ENCODE measurements around the gene EPHA10.

EPHA10 gene

DNA sequence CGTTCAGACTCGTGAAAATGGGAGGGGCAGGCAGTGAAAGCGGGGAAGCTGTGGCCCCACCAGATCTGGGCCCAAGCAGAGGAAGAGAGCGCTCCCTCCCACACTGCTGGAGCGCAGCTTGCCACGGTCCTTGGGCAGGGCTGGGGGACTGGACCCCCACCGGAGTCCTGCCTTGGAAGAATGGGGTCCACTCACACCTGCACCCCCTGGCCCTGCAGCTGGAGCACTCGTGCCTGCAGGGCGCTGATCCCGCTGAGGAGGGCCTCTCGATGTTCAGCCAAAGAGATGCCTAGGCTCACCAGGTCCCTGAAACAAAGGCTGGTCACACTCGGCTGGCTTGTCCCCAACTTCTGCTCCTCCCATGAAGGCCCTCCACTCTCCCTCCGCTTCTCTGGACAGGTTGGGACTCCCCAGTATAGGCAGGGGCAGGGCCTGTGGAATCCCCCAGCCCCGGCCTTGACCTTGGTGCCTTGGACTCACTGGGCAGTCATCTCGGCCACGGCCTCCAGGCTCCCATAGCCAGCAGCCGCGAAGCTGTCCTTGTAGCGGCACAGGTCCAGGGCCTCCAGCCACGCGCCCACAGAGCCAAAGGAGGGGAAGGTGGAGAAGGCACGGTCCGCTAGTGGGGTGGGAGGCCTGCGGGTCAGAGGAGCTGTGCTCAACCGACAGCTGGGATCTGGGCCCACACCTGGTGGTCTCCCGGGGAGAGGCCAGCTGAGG, 46.6 kb downstream of the EPHA10 start:
- TF ChIP-seq CTCF (IDR thresholded peaks at IDR 0.05; ENCODE audit: low read depth, low read length), result no peak
- Histone ChIP-seq H3K36me3 (0 out of 2 replicates have a peak, but pooled peaks cover 2% of the 10 kb centered on the region), H3K9me3 (ENCODE audit: severe bottlenecking) (no peaks in the 10 kb centered on the region), H3K27me3 (ENCODE audit: insufficient read depth, low read depth, severe bottlenecking) (no peaks in the 10 kb centered on the region), H3K27ac (no peak overlapping the region), H3K4me3 (ENCODE audit: low read depth, low read length) (no peak overlapping the region)
- no peak for DNase-seq

- H3K27ac ChIP-seq, result no peak overlapping the region
- no peak for TF ChIP-seq CTCF (IDR thresholded peaks at IDR 0.05; ENCODE audit: low read depth, low read length)
- no peak overlapping the region for H3K4me3 ChIP-seq (ENCODE audit: low read depth, low read length)
- H3K9me3 ChIP-seq (ENCODE audit: severe bottlenecking), result no peaks in the 10 kb centered on the region
- H3K36me3 ChIP-seq, result 0 out of 2 replicates have a peak, but pooled peaks cover 2% of the 10 kb centered on the region
- no peaks in the 10 kb centered on the region for H3K27me3 ChIP-seq (ENCODE audit: insufficient read depth, low read depth, severe bottlenecking)
- no peak for DNase-seq
These were observed 47.3 kb downstream of the EPHA10 start for GRCh38 chr1:37717631-37718030.

DNA sequence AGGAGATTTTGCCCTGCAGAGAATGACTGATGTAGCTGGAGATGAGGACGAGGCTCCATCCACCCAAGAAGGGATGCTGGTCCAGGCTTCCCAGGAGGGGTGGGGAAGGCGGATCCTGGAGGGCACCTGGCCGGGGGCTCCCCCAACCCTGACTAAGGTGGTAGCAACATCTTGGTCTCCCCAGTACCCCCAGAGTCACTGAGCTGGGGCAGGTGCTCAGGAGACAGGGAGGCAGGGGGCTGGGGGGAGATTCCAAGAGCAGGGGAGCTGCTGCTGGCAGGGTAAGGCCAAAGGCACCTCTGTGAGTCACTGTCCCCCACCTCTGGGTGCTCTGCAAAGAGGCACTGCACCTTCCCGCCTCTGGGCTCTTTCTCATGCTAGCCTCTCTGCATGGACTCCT, 48.6 kb downstream of the EPHA10 start:
- H3K36me3 ChIP-seq, result peaks cover 6% of the 10 kb centered on the region
- no peak for DNase-seq

GRCh38 chr1:37714689-37715088, 50.2 kb downstream of the EPHA10 start:
- no peak overlapping the region for H3K4me3 ChIP-seq (ENCODE audit: low read depth, low read length)
- TF ChIP-seq CTCF (IDR thresholded peaks at IDR 0.05; ENCODE audit: low read depth, low read length), result no peak
- DNase-seq, result no peak
- H3K36me3 ChIP-seq, result peaks cover 16% of the 10 kb centered on the region
- no peaks in the 10 kb centered on the region for H3K27me3 ChIP-seq (ENCODE audit: insufficient read depth, low read depth, severe bottlenecking)
- H3K27ac ChIP-seq, result no peak overlapping the region
- no peaks in the 10 kb centered on the region for H3K9me3 ChIP-seq (ENCODE audit: severe bottlenecking)

More for the DNA sequence above, 48.6 kb downstream of the EPHA10 start:
- TF ChIP-seq CTCF (IDR thresholded peaks at IDR 0.05; ENCODE audit: low read depth, low read length), result no peak
- H3K27me3 ChIP-seq (ENCODE audit: insufficient read depth, low read depth, severe bottlenecking), result no peaks in the 10 kb centered on the region
- no peaks in the 10 kb centered on the region for H3K9me3 ChIP-seq (ENCODE audit: severe bottlenecking)
- H3K4me3 ChIP-seq (ENCODE audit: low read depth, low read length), result no peak overlapping the region
- no peak overlapping the region for H3K27ac ChIP-seq

DNA sequence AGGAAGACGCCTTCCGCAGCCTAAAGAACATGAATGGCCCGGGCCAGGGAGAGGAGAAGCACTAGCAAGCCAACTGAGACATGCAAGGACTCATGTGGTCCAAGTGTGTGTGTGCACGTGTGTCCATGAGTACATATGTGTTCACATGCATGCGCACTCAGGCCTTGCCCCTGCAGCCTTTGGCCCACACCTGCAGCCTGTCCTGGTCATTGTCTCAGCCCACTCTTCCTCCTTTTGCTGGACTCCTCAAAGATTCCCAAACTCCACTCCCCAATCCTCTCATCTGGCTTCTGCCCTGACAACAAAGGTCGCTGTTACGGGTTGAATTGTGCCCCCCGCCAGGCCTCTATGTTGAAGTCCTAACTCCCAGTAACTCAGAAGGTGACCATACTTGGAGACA, 50.7 kb downstream of the EPHA10 start:
- peaks cover 20% of the 10 kb centered on the region for H3K36me3 ChIP-seq
- TF ChIP-seq CTCF (IDR thresholded peaks at IDR 0.05; ENCODE audit: low read depth, low read length), result no peak
- no peaks in the 10 kb centered on the region for H3K27me3 ChIP-seq (ENCODE audit: insufficient read depth, low read depth, severe bottlenecking)
- no peak for DNase-seq
- no peak overlapping the region for H3K27ac ChIP-seq
- no peak overlapping the region for H3K4me3 ChIP-seq (ENCODE audit: low read depth, low read length)
- no peaks in the 10 kb centered on the region for H3K9me3 ChIP-seq (ENCODE audit: severe bottlenecking)

DNA sequence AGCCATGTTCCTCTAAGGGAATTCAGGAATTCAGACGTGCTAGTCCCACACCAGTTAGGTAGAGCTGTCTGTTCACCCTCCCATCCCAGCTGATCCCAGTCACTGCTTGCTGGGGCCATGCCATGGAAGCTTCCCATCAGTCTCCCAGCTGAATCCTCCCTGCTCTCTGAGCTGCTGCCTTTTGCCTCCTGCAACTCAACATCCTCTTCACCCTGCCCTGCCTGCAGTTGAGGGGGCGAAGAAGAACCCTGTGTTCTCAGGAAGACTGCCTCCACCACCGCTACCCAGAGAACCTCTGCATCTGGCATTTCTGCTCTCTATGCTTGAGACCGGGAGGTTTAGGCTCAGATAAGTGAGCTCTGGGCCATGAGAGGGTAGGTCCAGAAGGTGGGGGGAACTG, 56.4 kb downstream of the EPHA10 start:
- no peaks in the 10 kb centered on the region for H3K27me3 ChIP-seq (ENCODE audit: insufficient read depth, low read depth, severe bottlenecking)
- no peak for DNase-seq
- no peak overlapping the region for H3K4me3 ChIP-seq (ENCODE audit: low read depth, low read length)
- TF ChIP-seq CTCF (IDR thresholded peaks at IDR 0.05; ENCODE audit: low read depth, low read length), result no peak
- H3K36me3 ChIP-seq, result peaks cover 69% of the 10 kb centered on the region
- H3K9me3 ChIP-seq (ENCODE audit: severe bottlenecking), result no peaks in the 10 kb centered on the region
- no peak overlapping the region for H3K27ac ChIP-seq
